HepG2 (cell line): ENCODE measurements around the gene KRT71.

Experiments
- BATF2 ChIP-seq: sonication (generic); formaldehyde crosslinking; IDR thresholded peaks from 2 replicates; pipeline ENCODE4 v1.8.0; 2022; ENCODE audit warnings: mild to moderate bottlenecking, missing genetic modification reagents, moderate library complexity
- EP300 ChIP-seq, 3 experiments: sonication (generic) in 1 of 3; formaldehyde crosslinking in 1 of 3; IDR thresholded peaks; 2 replicates each; pipeline versions ENCODE4 v1.5.1 to v1.6.1; 2011 to 2020; ENCODE audit warnings: low read depth in 2 of 3, low read length in 2 of 3, borderline replicate concordance in 1 of 3, improper control_type of control experiment in 1 of 3, mild to moderate bottlenecking in 1 of 3, missing genetic modification reagents in 1 of 3, moderate library complexity in 1 of 3
- LRRFIP1 ChIP-seq: sonication (generic); formaldehyde crosslinking; conservative IDR thresholded peaks from 2 replicates; pipeline ENCODE4 v1.4.0; 2020; ENCODE audit warnings: missing genetic modification reagents
- MAX ChIP-seq: IDR thresholded peaks from 2 replicates; pipeline ENCODE4 v1.6.1; 2012; ENCODE audit warnings: inconsistent platforms
- PBX2 ChIP-seq: IDR thresholded peaks from 2 replicates; pipeline ENCODE4 v1.6.1; 2016; ENCODE audit warnings: control low read depth
- ZNF317 ChIP-seq: sonication (generic); formaldehyde crosslinking; IDR thresholded peaks from 2 replicates; pipeline ENCODE4 v1.5.0; 2020; ENCODE audit warnings: mild to moderate bottlenecking, missing genetic modification reagents

GRCh38 chr12:52573306-52573705 is 20.4 kb upstream of the KRT71 start:
- TF ChIP-seq ZNF317 (no peak), EP300 (IDR thresholded peaks at IDR 0.05; ENCODE audit: low read depth in 2 of 2, low read length in 2 of 2) (no peak), EP300 (CRISPR knock-in tag; IDR thresholded peaks at IDR 0.05; ENCODE audit: borderline replicate concordance) (no peak), MAX (no peak), LRRFIP1 (CRISPR knock-in tag) (no peak), BATF2 (no peak), PBX2 (CRISPR knock-in tag) (no peak)
